Colonic mucosa (tissue), 4 donors: Measurements from ENCODE around the gene SLIT3. TPM values are rescaled to one million over a fixed set of nuclear protein-coding genes. Genes with fewer than 3 reads are reported as not detected.

Experiments
- DNase-seq: peaks from one replicate; pipeline ENCODE4 v3.0.0-alpha.2; 2020
- H3K27ac ChIP-seq: fragments of 200-600 bp; one replicate; pipeline ENCODE4 v1.8.0; 2021
- H3K27me3 ChIP-seq: fragments of 200-600 bp; one replicate; pipeline ENCODE4 v1.8.0; 2021
- H3K36me3 ChIP-seq: fragments of 200-600 bp; one replicate; pipeline ENCODE4 v1.8.0; 2021
- H3K4me1 ChIP-seq: fragments of 200-600 bp; one replicate; pipeline ENCODE4 v1.8.0; 2021; ENCODE audit warnings: mild to moderate bottlenecking
- H3K4me3 ChIP-seq: fragments of 200-600 bp; one replicate; pipeline ENCODE4 v1.8.0; 2021
- H3K9ac ChIP-seq, 2 donors: one replicate each; pipeline ENCODE4 v1.7.0; 2013; ENCODE audit warnings: control low read depth in 2 of 2, low read depth in 2 of 2, low read length in 2 of 2
- H3K9me3 ChIP-seq: fragments of 200-600 bp; one replicate; pipeline ENCODE4 v1.8.0; 2021
- CTCF ChIP-seq: fragments of 200-600 bp; IDR thresholded peaks from one replicate; pipeline ENCODE4 v1.8.0; 2022; ENCODE audit warnings: antibody characterized with exemption, mild to moderate bottlenecking
- intact Hi-C: fragments of 100-400 bp; cut with DNase I; formaldehyde crosslinking; loops from one replicate; pipeline ENCODE4 v1.14.1; 2022
- total RNA-seq, 2 donors: library from RNA; stranded (reverse); fragmentation: NEBNext Ultra II Directional in 1 of 2; extraction: Animal tissue kit (Norgen Biotek cat#: 25700) in 1 of 2; gene quantifications; one replicate each; pipeline ENCODE4 v1.2.1, GENCODE V29; 2021
- donor health status: healthy.
- donor health status: DM: no; HTN: no; CAD: no.
- donor health status: DM: no; HTN: no; CAD: no.

The SLIT3 gene
- total RNA-seq, 2 donors from 2014 or later: 3.4 to 7.6 TPM

GRCh38 chr5:168978500-168978899, 322.4 kb downstream of the SLIT3 start:
- intact Hi-C loops: no loop called here
- H3K4me1 ChIP-seq: no peaks in the 10 kb centered on the region
- no peak for DNase-seq

GRCh38 chr5:168978015-168978414, 322.9 kb downstream of the SLIT3 start:
- Histone ChIP-seq H3K27ac (no peak overlapping the region), H3K4me1 (no peaks in the 10 kb centered on the region), H3K27me3 (no peaks in the 10 kb centered on the region), H3K4me3 (no peak overlapping the region), H3K36me3 (no peaks in the 10 kb centered on the region), H3K9me3 (no peaks in the 10 kb centered on the region), H3K9ac (no peak overlapping the region)
- intact Hi-C loops: no loop called here
- no peak for DNase-seq
- TF ChIP-seq CTCF: no peak

More at GRCh38 chr5:168978500-168978899, 322.4 kb downstream of the SLIT3 start:
- Histone ChIP-seq H3K27me3 (no peaks in the 10 kb centered on the region), H3K9me3 (no peaks in the 10 kb centered on the region), H3K27ac (no peak overlapping the region), H3K4me3 (no peak overlapping the region), H3K9ac (no peak overlapping the region), H3K36me3 (no peaks in the 10 kb centered on the region)
- TF ChIP-seq CTCF: no peak

DNA sequence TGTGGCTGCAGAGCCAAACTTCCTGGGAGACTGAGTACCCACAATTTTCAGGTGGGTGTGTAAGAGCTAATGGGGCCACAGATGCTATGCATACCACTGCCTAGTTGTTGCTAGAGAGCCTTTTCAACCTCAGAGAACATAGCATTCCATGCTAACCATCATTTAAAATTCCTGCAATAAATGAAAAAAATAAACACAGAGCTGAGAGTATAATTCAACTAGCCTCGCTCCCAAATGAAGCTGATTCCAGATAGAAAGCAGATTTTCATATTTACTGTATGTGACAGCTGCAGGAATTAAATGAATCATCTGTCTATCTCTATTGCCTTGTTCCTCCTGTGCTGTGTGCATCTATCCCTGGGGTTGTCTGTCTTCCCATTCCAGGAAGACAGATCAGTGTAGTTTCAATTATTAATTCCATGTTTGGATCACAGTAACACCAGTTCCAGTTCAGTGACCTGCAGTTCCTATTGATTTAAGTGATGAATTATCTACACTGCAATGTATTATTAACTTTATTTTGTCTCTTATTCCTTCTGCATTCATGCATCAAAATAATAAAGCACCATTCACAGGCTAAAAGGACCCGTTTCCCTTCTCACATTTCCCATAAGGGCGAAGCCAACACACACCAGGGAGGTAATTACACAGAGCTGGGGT, 324.5 kb downstream of the SLIT3 start:
- intact Hi-C loops: no loop called here
- Histone ChIP-seq H3K9ac (no peak overlapping the region), H3K4me1 (no peaks in the 10 kb centered on the region), H3K4me3 (no peak overlapping the region), H3K27ac (no peak overlapping the region), H3K9me3 (no peaks in the 10 kb centered on the region), H3K36me3 (no peaks in the 10 kb centered on the region), H3K27me3 (no peaks in the 10 kb centered on the region)
- no peak for DNase-seq
- TF ChIP-seq CTCF: no peak

DNA sequence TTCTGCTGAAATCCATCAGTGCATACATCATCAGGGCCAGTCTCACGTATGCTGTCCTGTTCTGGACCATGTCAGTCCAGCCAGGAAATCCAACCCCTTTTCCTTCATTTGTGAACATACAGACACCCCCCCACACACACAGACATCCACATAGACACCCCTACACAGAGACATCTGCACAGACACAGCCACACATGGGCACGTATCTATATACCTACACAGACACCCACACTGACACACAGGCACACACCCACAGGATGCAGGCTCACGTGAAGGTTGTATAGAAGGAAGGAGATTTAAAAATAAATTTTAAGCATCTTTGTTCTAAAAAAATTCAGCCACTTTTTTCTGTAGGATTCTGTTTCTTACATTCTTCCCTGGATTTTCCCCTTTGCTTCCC, 325.6 kb downstream of the SLIT3 start:
- DNase-seq: no peak
- intact Hi-C loops: no loop called here

DNA sequence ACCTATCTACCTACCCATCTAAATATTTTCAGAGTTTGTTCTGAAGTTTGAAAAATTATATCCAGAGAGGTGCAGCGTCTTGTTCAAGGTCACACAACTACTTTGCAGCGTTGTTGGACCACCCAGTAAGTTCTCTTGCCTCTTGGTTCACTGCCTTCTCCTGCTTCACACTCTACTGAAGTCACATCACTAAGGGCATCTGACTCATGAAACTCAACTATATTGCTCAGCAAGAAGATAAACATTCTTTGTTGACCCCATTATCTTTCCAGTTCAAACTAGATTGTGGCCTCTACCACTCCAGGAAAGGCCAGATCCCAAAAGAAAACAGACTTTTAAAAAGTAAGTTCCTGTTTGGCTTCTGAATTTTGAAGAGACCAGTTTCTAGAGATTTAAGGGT, 326.9 kb downstream of the SLIT3 start:
- H3K4me1 ChIP-seq: no peaks in the 10 kb centered on the region
- DNase-seq: no peak
- no peaks in the 10 kb centered on the region for H3K27me3 ChIP-seq
- no peaks in the 10 kb centered on the region for H3K36me3 ChIP-seq
- no peak overlapping the region for H3K27ac ChIP-seq
- no peak for TF ChIP-seq CTCF
- intact Hi-C loops: no loop called here
- H3K9me3 ChIP-seq: no peaks in the 10 kb centered on the region
- no peak overlapping the region for H3K4me3 ChIP-seq
- H3K9ac ChIP-seq: no peak overlapping the region

More for the DNA sequence above, 325.6 kb downstream of the SLIT3 start:
- Histone ChIP-seq H3K9me3 (no peaks in the 10 kb centered on the region), H3K36me3 (no peaks in the 10 kb centered on the region), H3K27me3 (no peaks in the 10 kb centered on the region), H3K9ac (no peak overlapping the region), H3K27ac (no peak overlapping the region), H3K4me3 (no peak overlapping the region), H3K4me1 (no peaks in the 10 kb centered on the region)
- TF ChIP-seq CTCF: no peak
